NB4 (cell line): ENCODE data around the gene TMEM87B.

ENCODE experiments used
- DNase-seq: peaks from one replicate; pipeline ENCODE4 v3.0.0; 2010; ENCODE audit warnings: low read depth
- H3K4me3 ChIP-seq: one replicate; pipeline ENCODE4 v1.5.1; 2011; ENCODE audit warnings: mild to moderate bottlenecking, low read depth, low read length, moderate library complexity
- CTCF ChIP-seq: IDR thresholded peaks from one replicate; pipeline ENCODE4 v1.5.1; 2012; ENCODE audit warnings: low read depth, low read length
- MAX ChIP-seq: IDR thresholded peaks from 2 replicates; pipeline ENCODE4 v1.6.1; 2011; ENCODE audit warnings: low read depth, low read length
- MYC ChIP-seq: IDR thresholded peaks from 2 replicates; pipeline ENCODE4 v1.6.1; 2011; ENCODE audit warnings: low read depth, low read length
- POLR2A ChIP-seq: IDR thresholded peaks from 2 replicates; pipeline ENCODE4 v1.6.1; 2011; ENCODE audit warnings: mild to moderate bottlenecking; ENCODE audit not compliant: insufficient read length; ENCODE audit errors: extremely low read depth

The TMEM87B gene

GRCh38 chr2:112055730-112056625, 909 bp downstream of the TMEM87B start:
- DNase-seq, result peak; percentile 84
- H3K4me3 ChIP-seq, result peak overlapping the region; percentile 77
- no peak for TF ChIP-seq MYC
- TF ChIP-seq MAX, result no peak
- peak; percentile 35 for TF ChIP-seq POLR2A

- no peak for DNase-seq
- TF ChIP-seq MAX (no peak), MYC (no peak), CTCF (no peak), POLR2A (no peak)
- H3K4me3 ChIP-seq, result peak overlapping the region; percentile 77
Observed at GRCh38 chr2:112056626-112056987, 1.5 kb downstream of the TMEM87B start.

- no peak for TF ChIP-seq CTCF
- TF ChIP-seq MAX, result no peak
- no peak for TF ChIP-seq MYC
- TF ChIP-seq POLR2A, result no peak
- DNase-seq, result no peak
- no peak overlapping the region for H3K4me3 ChIP-seq
Observed at GRCh38 chr2:112059671-112060070, 4.6 kb downstream of the TMEM87B start.

GRCh38 chr2:112061299-112061698, 6.2 kb downstream of the TMEM87B start:
- H3K4me3 ChIP-seq, result no peak overlapping the region
- no peak for DNase-seq
- TF ChIP-seq POLR2A (no peak), MYC (no peak), MAX (no peak), CTCF (no peak)

GRCh38 chr2:112061840-112062239, 6.8 kb downstream of the TMEM87B start:
- DNase-seq, result no peak
- TF ChIP-seq POLR2A, result no peak
- no peak for TF ChIP-seq MYC
- no peak for TF ChIP-seq CTCF
- no peak for TF ChIP-seq MAX
- no peak overlapping the region for H3K4me3 ChIP-seq

- TF ChIP-seq CTCF (no peak), MYC (no peak), POLR2A (no peak), MAX (no peak)
- no peak overlapping the region for H3K4me3 ChIP-seq
- no peak for DNase-seq
Observed at GRCh38 chr2:112062894-112063293, 7.8 kb downstream of the TMEM87B start.
